Epithelial cell of proximal tubule (primary cell): Measurements from ENCODE around the gene TXNRD1. TPM values are rescaled to one million over a fixed set of nuclear protein-coding genes. Genes with fewer than 3 reads are reported as not detected.

ENCODE experiments used
- DNase-seq: peaks from one replicate; pipeline ENCODE4 v3.0.0-alpha.2; 2011; ENCODE audit warnings: low read depth
- H3K4me3 ChIP-seq: 2 replicates; pipeline ENCODE4 v1.5.1; 2011; ENCODE audit warnings: low read depth, mild to moderate bottlenecking, low read length
- total RNA-seq: library from RNA; depleted of rRNA; stranded (reverse); fragments of >200 nt; gene quantifications from 2 replicates; pipeline ENCODE4 v1.2.3, GENCODE V29; 2015
- TF ChIP-seq, protein P1 (sequence below): conservative IDR thresholded peaks from 2 replicates; pipeline ENCODE4 v1.5.1; 2012; ENCODE audit warnings: low read depth, mild to moderate bottlenecking, low read length

The TXNRD1 gene
- total RNA-seq, 1 donor from 2014 or later = 268 TPM

- TF ChIP-seq, protein P1, sequence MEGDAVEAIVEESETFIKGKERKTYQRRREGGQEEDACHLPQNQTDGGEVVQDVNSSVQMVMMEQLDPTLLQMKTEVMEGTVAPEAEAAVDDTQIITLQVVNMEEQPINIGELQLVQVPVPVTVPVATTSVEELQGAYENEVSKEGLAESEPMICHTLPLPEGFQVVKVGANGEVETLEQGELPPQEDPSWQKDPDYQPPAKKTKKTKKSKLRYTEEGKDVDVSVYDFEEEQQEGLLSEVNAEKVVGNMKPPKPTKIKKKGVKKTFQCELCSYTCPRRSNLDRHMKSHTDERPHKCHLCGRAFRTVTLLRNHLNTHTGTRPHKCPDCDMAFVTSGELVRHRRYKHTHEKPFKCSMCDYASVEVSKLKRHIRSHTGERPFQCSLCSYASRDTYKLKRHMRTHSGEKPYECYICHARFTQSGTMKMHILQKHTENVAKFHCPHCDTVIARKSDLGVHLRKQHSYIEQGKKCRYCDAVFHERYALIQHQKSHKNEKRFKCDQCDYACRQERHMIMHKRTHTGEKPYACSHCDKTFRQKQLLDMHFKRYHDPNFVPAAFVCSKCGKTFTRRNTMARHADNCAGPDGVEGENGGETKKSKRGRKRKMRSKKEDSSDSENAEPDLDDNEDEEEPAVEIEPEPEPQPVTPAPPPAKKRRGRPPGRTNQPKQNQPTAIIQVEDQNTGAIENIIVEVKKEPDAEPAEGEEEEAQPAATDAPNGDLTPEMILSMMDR = no peak
- H3K4me3 ChIP-seq = no peak overlapping the region
- DNase-seq = no peak
These were observed 33.4 kb upstream of the TXNRD1 start for GRCh38 chr12:104182144-104182543.

GRCh38 chr12:104182621-104183378, 32.8 kb upstream of the TXNRD1 start:
- no peak for DNase-seq
- TF ChIP-seq, protein P1 = no peak
- no peak overlapping the region for H3K4me3 ChIP-seq

DNA sequence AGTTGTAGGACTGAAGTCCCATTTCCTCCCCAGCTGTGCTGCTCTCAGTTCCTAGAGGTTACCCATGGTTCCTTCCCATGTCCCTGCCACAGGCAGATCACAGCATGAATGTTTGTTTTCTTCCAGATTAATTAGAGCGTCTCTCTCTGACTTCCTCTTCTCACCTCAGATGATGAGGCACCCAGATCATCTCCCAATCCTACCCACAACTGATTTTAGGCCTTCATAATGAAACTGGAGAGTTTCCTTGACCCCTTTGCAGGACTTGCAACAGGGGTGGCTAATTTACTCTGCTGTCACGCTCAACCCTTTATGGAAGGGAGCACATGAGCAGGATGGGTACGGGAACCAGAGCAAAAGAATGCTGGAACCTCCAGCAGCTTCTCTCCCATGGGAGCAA, 32.1 kb upstream of the TXNRD1 start:
- DNase-seq = no peak
- H3K4me3 ChIP-seq = no peak overlapping the region
- TF ChIP-seq, protein P1 = no peak

GRCh38 chr12:104187446-104188155, 28.0 kb upstream of the TXNRD1 start:
- TF ChIP-seq, protein P1 = no peak
- H3K4me3 ChIP-seq = no peak overlapping the region
- DNase-seq = no peak

DNA sequence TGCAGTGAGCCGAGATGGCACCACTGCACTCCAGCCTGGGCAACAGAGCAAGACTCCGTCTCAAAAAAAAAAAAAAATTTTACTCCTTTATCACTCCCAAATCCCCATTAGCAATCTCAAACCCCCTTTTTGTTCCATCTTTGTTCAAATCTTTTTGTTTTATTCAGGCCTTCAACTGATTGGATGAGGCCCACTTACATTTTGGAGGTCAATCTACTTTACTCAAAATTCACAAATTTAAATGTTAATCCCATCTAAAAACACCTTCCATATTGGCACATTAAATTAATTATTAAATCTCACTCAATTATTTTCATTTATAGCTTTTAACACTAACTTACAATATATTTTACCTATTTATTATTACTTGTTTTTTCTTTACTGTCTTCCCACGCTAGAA, 27.0 kb upstream of the TXNRD1 start:
- no peak for DNase-seq
- TF ChIP-seq, protein P1 = no peak
- no peak overlapping the region for H3K4me3 ChIP-seq

- H3K4me3 ChIP-seq = no peak overlapping the region
- TF ChIP-seq, protein P1 = no peak
- no peak for DNase-seq
These were observed 25.5 kb upstream of the TXNRD1 start for GRCh38 chr12:104189915-104190555.
